ENCODE data around the gene WNT1. TPM values are rescaled to one million over a fixed set of nuclear protein-coding genes. Genes with fewer than 3 reads are reported as not detected.
A peak's percentile ranks its signal among the peaks of the same experiment; 100 is the strongest.

WNT1 gene
- total and polyA plus RNA-seq, 8 donors: not detected

DNA sequence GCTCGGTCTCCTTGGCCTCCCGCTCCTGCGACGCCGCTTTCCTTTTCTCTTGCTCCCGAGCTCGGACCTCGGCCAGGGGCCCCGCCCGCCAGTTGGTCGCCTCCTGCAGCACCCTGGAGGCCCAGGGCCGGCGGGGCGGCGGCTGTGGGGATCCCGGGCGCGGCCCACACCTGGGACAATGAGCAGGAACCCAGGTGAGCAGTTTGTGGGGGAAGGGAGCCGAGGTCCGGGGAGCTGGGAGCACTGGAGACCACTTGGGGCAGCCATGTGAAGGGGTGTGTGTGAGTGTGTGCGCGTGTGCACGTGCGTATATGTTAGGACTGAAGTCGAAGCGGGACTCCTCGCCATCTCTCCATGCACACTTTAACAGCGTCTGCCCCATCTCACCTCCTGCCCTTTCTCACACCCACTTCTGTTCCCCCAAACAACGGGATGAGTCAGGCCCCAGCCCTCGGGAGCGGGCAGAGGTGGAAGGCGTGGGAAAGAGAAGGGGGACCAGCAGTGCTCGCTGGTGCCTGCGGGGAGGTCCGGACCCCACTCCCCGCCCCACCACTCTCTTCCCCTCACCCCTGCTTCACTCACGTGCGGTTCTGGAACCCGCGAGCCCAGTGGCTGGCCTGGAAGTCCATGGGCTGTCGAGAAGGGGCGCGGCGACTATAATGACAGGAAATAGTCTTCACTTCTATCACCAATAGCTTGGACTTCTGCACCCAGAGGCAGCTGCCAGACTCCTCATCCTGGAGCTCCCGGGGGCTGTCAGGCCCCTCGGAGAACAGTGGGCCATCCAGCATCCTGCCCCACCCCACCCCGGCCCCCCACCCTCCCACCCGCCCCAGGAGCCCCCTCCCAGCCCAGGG, 20.6 kb downstream of the WNT1 start:
- peaks cover 0 to 14% (median 4%) of the 10 kb centered on the region in 3 donors for H3K36me3 ChIP-seq
- H3K27ac ChIP-seq: no peak overlapping the region
- 2% methylated on average over 40 to 48 of the region's 48 CpGs for WGBS, 2 donors
- FAIRE-seq (no peak), ATAC-seq (peak; percentile 3 to 6 (median 4)), DNase-seq (peak in 2 of 6 donors; percentile 42 to 72)
- no peaks in the 10 kb centered on the region for H3K9me3 ChIP-seq
- intact Hi-C loops (cut with DNase I): no loop called here
- no peaks in the 10 kb centered on the region for H3K27me3 ChIP-seq
- TF ChIP-seq, protein P1, sequence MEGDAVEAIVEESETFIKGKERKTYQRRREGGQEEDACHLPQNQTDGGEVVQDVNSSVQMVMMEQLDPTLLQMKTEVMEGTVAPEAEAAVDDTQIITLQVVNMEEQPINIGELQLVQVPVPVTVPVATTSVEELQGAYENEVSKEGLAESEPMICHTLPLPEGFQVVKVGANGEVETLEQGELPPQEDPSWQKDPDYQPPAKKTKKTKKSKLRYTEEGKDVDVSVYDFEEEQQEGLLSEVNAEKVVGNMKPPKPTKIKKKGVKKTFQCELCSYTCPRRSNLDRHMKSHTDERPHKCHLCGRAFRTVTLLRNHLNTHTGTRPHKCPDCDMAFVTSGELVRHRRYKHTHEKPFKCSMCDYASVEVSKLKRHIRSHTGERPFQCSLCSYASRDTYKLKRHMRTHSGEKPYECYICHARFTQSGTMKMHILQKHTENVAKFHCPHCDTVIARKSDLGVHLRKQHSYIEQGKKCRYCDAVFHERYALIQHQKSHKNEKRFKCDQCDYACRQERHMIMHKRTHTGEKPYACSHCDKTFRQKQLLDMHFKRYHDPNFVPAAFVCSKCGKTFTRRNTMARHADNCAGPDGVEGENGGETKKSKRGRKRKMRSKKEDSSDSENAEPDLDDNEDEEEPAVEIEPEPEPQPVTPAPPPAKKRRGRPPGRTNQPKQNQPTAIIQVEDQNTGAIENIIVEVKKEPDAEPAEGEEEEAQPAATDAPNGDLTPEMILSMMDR (IDR thresholded peaks at IDR 0.05): no peak
- H3K4me3 ChIP-seq: peak overlapping the region; percentile 6 to 54 (median 30)
- peaks cover 8 to 12% (median 9%) of the 10 kb centered on the region in 3 donors for H3K4me1 ChIP-seq

DNA sequence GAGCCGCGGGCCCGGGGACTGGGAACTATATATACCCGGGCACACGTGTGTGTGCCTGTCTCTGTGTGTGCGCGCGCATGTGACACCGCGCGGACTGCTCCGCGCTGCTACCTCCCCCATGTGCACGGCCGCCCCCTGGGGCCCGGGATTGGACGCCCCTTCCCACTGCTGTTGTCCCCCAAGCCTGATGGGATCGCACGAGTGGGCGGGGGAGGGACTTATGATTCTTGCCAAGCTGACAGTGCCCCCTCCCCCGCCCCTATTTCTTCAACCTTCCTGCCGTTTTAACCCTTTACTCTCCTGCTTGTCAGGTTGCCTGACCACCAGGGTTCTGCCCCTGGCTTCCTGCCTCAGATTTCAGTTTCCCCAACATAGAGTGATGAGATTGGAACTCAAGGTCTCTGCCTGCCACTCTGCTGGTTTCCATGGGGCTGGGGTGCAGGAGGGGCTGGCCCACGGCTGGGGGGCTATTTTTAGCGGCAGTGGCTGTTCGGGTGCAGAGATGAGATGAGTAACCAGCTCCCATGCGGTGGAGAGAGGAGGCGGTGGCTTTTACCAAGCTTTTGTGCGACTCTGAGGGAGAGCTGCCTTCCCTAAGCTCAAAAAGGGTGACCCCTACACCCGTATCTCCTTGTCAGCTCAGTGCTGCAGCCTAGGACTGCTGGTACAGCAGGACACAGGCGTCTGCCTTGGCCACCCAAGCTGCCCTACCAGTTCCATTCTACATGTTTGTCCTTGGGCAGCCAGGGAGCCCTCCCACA, 21.4 kb downstream of the WNT1 start, which contains the start of gene DDN:
TSS of gene DDN (minus strand) at position 5 of the 761 bp plus-strand sequence. CDS start 88 bp downstream, outside the sequence.
- Histone ChIP-seq H3K27ac (no peak within 1 kb of the TSS), H3K27me3 (no peaks in the 10 kb centered on the region), H3K4me1 (peaks cover 8 to 12% (median 9%) of the 10 kb centered on the region in 3 donors), H3K4me3 (peak within 1 kb of the TSS; percentile 6 to 54 (median 30)), H3K36me3 (peaks cover 0 to 21% (median 4%) of the 10 kb centered on the region in 3 donors), H3K9me3 (no peaks in the 10 kb centered on the region)
- peak; percentile 29 to 48 (median 37) for ATAC-seq
- WGBS, 2 donors: 2% methylated on average over 30 of the region's 30 CpGs
- intact Hi-C loops (cut with DNase I): no loop called here
- peak in 1 of 6 donors; percentile 79 for DNase-seq
- TF ChIP-seq, protein P1 (IDR thresholded peaks at IDR 0.05): no peak
- no peak for FAIRE-seq

DNA sequence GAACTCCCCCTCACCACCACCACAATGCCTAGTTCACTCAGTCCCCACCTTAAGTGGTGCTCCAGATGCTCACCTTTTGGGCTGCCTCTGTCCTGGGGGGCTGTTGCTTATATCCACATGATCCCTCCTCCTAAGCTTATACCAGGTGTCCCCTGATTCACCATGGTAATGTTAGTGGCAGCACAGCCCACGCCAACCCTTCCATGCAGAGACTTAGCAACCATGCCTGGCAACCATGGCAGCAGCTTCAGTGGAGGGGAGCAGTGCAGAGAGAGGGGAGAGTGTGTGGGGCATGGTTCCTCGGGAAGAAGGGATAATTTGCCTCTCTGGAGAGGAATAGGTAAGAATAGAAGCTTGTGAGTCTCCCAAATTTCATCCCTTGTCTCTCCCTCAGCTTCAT, 22.2 kb downstream of the WNT1 start:
- H3K27ac ChIP-seq: no peak overlapping the region
- H3K4me1 ChIP-seq: peaks cover 8 to 12% (median 9%) of the 10 kb centered on the region in 3 donors
- no peak for ATAC-seq
- 89 to 97% methylated on average over 2 of the region's 2 CpGs for WGBS, 2 donors
- TF ChIP-seq, protein P1 (IDR thresholded peaks at IDR 0.05): no peak
- H3K4me3 ChIP-seq: no peak overlapping the region
- peaks cover 4 to 27% (median 6%) of the 10 kb centered on the region in 3 donors for H3K36me3 ChIP-seq
- no peak for FAIRE-seq
- no peaks in the 10 kb centered on the region for H3K27me3 ChIP-seq
- no peak for DNase-seq
- intact Hi-C loops (cut with DNase I): no loop called here
- no peaks in the 10 kb centered on the region for H3K9me3 ChIP-seq

DNA sequence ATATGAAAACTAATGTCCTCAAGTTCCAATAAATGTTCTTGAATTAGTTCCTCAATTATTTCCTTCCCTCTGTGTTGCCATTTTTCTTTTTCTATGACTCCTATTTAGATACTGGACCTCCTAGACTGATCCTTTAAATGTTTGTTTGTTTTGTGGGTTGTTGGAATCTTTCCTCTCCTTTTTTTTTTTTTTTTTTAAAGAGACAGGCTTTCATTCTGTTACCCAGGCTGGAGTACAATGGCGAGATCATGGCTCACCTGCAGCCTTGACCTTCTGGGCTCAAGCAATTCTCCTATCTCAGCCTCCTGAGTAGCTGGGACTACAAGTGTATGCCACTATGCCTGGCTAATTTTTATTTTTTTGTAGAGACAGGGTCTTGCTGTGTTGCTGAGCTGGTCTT, 30.8 kb downstream of the WNT1 start:
- H3K9me3 ChIP-seq: no peaks in the 10 kb centered on the region
- FAIRE-seq (no peak), ATAC-seq (peak in 1 of 4 donors; percentile 43), DNase-seq (no peak)
- no peak overlapping the region for H3K27ac ChIP-seq
- H3K27me3 ChIP-seq: no peaks in the 10 kb centered on the region
- TF ChIP-seq, protein P1 (IDR thresholded peaks at IDR 0.05): no peak
- WGBS, 2 donors: 64 to 65% methylated on average over 1 of the region's 1 CpG
- peaks cover 0 to 33% (median 7%) of the 10 kb centered on the region in 3 donors for H3K36me3 ChIP-seq
- H3K4me1 ChIP-seq: no peaks in the 10 kb centered on the region
- intact Hi-C loops (cut with DNase I): no loop called here
- H3K4me3 ChIP-seq: no peak overlapping the region

Data from pancreas (tissue), 10 donors.